WERI-Rb-1 (cell line): ENCODE results near the gene BICRAL.
"Not testable (repeated sequence)": the region's sequence is repeated elsewhere in the genome, so short reads cannot be mapped to it uniquely, and the experiment has no call there.

Source experiments
- DNase-seq: peaks from one replicate; pipeline ENCODE4 v3.0.0-alpha.2; 2020
- H3K27ac ChIP-seq: fragments of 250-450 bp; sonication (Bioruptor Pico); 2 replicates; pipeline ENCODE4 v1.5.1; 2020; ENCODE audit warnings: mild to moderate bottlenecking, moderate library complexity
- H3K27me3 ChIP-seq: fragments of 250-450 bp; sonication (Bioruptor Pico); 2 replicates; pipeline ENCODE4 v1.5.1; 2021; ENCODE audit warnings: mild to moderate bottlenecking, low read depth, moderate library complexity; ENCODE audit not compliant: insufficient read depth, severe bottlenecking
- H3K36me3 ChIP-seq: fragments of 250-450 bp; sonication (Bioruptor Pico); 2 replicates; pipeline ENCODE4 v1.5.1; 2020; ENCODE audit warnings: mild to moderate bottlenecking, moderate library complexity
- H3K4me3 ChIP-seq: 2 replicates; pipeline ENCODE4 v1.5.1; 2011; ENCODE audit warnings: low read depth, mild to moderate bottlenecking, control low read depth, low read length
- H3K9me3 ChIP-seq: fragments of 250-450 bp; sonication (Bioruptor Pico); 2 replicates; pipeline ENCODE4 v1.5.1; 2021; ENCODE audit warnings: mild to moderate bottlenecking, moderate library complexity; ENCODE audit not compliant: severe bottlenecking
- CTCF ChIP-seq: IDR thresholded peaks from 2 replicates; pipeline ENCODE4 v1.5.1; 2011; ENCODE audit warnings: low read depth, mild to moderate bottlenecking, control low read depth, inconsistent platforms, low read length

BICRAL gene

DNA sequence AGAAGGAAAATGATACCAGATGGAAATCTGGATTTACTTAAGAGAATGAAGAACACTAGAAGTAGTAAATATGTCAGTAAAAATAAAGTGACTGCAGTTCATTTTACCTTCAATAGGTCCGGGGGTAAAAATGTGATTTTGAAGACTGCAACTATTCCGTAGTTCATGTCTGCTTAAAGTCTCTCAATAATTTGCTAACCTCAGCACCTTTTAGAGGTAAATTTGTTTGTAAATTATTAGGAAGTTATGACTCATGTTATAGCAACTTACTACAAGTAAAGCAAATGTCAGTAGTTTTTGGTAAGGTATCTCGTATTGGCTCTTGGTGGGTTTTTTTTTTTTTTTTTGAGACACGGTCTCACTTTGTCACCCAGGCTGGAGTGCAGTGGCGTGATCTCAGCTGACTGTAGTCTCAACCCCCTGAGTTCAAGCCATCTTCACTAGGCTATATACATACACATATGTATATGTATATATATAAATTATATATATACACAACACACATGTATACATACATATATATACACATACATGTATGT, 32.1 kb downstream of the BICRAL start:
- no peaks in the 10 kb centered on the region for H3K9me3 ChIP-seq

GRCh38 chr6:42815726-42816125, 33.9 kb downstream of the BICRAL start:
- not testable (repeated sequence) for H3K36me3 ChIP-seq, H3K27me3 ChIP-seq, H3K9me3 ChIP-seq, H3K27ac ChIP-seq, H3K4me3 ChIP-seq, DNase-seq

More for the DNA sequence above, 32.1 kb downstream of the BICRAL start:
- Histone ChIP-seq H3K27me3 (no peaks in the 10 kb centered on the region), H3K36me3 (no peaks in the 10 kb centered on the region), H3K27ac (no peak overlapping the region), H3K4me3 (no peak overlapping the region)
- no peak for TF ChIP-seq CTCF
- DNase-seq, result no peak

- DNase-seq, result no peak
- no peak overlapping the region for H3K27ac ChIP-seq
- no peak for TF ChIP-seq CTCF
- no peaks in the 10 kb centered on the region for H3K9me3 ChIP-seq
- H3K36me3 ChIP-seq, result peaks cover 3% of the 10 kb centered on the region
- no peak overlapping the region for H3K4me3 ChIP-seq
- H3K27me3 ChIP-seq, result no peaks in the 10 kb centered on the region
Measured at GRCh38 chr6:42817907-42818306, 36.1 kb downstream of the BICRAL start.

DNA sequence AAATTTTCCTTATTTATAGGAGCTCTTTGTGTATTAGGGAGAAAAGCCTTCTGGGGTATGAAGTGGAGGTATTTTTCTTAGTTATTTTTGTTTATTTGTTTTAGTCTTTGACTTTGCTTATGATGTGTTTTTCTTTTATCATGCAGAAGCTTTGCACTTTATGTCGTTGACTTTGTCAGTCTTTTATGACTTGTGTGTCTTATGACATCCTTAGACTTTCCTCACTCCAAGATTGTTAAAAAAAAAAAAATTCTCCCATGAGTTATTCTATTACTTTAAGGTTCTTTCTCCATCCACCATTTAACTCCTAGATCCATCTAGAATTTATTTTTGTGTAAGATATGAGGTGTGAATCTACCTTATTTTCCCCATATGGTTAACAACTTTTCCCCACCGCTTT, 36.6 kb downstream of the BICRAL start:
- no peak overlapping the region for H3K4me3 ChIP-seq
- H3K27me3 ChIP-seq, result no peaks in the 10 kb centered on the region
- DNase-seq, result no peak
- peaks cover 8% of the 10 kb centered on the region for H3K36me3 ChIP-seq
- H3K9me3 ChIP-seq, result no peaks in the 10 kb centered on the region
- TF ChIP-seq CTCF, result no peak
- H3K27ac ChIP-seq, result no peak overlapping the region

DNA sequence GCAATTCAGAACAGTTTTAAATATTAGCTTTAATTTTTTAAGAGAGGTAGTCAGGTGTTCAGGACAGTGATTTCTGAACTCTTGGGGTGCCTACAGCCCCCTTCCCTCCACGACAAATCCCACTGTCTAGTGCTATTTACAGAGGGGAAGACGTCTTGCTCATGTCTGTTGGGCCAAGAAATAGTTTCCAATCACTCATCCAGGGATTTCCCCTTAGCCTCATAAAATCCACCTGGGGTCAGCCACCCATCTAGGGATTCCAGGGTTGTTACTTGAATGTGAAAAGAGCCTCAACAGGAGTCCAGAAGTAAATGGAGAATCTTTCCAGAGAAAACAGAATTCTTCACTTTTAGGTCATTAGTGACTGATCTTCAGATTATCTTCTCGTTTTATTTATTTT, 37.0 kb downstream of the BICRAL start:
- H3K9me3 ChIP-seq, result no peaks in the 10 kb centered on the region
- H3K27me3 ChIP-seq, result no peaks in the 10 kb centered on the region
- no peak for DNase-seq
- H3K27ac ChIP-seq, result no peak overlapping the region
- no peak overlapping the region for H3K4me3 ChIP-seq
- H3K36me3 ChIP-seq, result peaks cover 13% of the 10 kb centered on the region
- no peak for TF ChIP-seq CTCF

DNA sequence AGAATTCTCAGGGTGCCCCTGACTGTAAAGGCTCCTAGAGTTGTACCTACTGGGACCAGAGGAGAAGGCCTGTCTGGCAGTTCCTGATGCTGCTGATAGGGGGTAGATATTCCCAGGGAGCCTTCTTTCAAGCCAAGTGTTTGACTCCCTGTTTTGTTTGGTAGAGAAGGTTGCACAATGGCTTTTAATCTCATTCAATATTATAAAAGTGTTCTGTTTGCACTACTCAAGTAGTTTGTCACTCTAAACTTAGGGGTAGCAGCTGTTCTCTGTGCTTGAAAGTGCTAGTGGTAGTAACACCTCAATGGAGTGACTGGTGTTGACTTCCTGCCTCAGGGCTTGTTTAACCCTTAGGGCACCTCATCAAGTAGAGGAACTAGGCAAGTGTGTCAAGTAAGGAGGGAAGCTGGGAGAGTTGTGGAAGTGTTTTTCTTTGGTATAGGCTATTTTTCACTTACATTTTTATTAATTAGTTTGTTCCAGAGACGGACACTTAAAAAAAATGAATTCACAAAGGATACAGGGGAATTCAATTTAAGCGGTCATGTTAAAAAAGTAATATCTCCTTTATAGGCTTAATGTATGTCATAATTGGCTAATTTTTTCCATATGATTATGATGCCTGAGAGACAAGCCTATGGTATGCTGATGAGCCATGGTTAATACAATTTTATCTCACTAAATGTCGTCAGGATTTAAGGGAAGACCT, 38.1 kb downstream of the BICRAL start:
- TF ChIP-seq CTCF, result peak; percentile 29; the same call in 1 of the 2 replicates
- no peak overlapping the region for H3K4me3 ChIP-seq
- H3K36me3 ChIP-seq, result peaks cover 23% of the 10 kb centered on the region
- H3K27ac ChIP-seq, result no peak overlapping the region
- DNase-seq, result no peak
- no peaks in the 10 kb centered on the region for H3K9me3 ChIP-seq
- H3K27me3 ChIP-seq, result no peaks in the 10 kb centered on the region
